ENCODE measurements around the gene APOA4. TPM values are rescaled to one million over a fixed set of nuclear protein-coding genes. Genes with fewer than 3 reads are reported as not detected.

The APOA4 gene
- total and polyA plus RNA-seq, 2 of the 13 experiments (the other 11 are each of a cell fraction or from before 2014, with no cell fraction given): 3.8 to 7.2 TPM

DNA sequence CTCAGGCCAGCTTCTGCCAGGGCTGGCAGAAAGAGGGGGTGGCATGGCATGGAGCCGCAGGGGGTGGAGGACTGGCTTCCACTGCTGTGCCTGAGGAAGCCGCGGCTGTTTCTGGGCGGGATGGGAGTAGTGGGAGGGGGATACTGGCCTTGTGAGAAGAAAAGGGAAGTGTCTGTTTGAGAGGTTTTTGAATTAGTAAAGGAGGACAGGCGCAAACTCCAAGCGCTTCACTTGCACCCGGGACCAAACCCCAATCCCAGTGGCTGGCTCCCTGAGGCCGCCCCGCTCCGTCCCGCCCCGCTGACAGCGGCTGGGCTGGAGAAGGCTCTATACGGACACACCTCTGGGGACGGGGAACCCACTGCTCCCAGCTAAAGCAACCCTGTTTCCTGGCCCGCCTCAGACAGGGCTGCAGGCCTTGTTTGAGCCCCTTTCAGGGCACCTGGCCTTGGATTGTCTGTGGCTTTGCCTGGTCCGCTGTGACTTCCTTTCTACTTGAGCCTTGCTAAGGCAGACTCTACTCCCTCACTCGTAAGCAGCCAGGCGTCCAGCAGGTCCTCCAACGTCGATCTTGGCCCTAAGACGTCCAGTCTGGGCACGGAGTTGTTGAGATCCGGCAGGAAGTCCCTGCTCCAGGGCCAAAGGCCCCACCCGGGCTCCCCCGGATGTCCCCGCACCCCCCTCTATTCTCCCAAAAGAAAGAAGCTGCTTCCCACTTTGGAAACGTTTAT is 12.1 kb upstream of the APOA4 start (continued):
- TF ChIP-seq ATF6 (CRISPR knock-in tag; conservative IDR thresholded peaks at IDR 0.05): 0 out of 2 replicates have a peak, but pooled peaks have one; percentile 13
- TF ChIP-seq, protein P1, sequence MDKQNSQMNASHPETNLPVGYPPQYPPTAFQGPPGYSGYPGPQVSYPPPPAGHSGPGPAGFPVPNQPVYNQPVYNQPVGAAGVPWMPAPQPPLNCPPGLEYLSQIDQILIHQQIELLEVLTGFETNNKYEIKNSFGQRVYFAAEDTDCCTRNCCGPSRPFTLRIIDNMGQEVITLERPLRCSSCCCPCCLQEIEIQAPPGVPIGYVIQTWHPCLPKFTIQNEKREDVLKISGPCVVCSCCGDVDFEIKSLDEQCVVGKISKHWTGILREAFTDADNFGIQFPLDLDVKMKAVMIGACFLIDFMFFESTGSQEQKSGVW (CRISPR knock-in tag; IDR thresholded peaks at IDR 0.05; ENCODE audit: borderline replicate concordance): peak; percentile 45; the same call in 1 of the 2 replicates
- TF ChIP-seq FOXP1 (IDR thresholded peaks at IDR 0.05): no peak
- TF ChIP-seq FOXP1 (CRISPR knock-in tag; IDR thresholded peaks at IDR 0.05): no peak
- no peak for TF ChIP-seq ZNF17 (CRISPR knock-in tag; IDR thresholded peaks at IDR 0.05)
- TF ChIP-seq ZNF780A (CRISPR knock-in tag; IDR thresholded peaks at IDR 0.05): no peak
- TF ChIP-seq EHMT2 (IDR thresholded peaks at IDR 0.05; ENCODE audit: borderline replicate concordance, low read depth, low read length): no peak
- no peak for TF ChIP-seq CC2D1A (CRISPR knock-in tag; IDR thresholded peaks at IDR 0.05)
- peak in 1 of 2 experiments; percentile 50; a peak in 1 of 4 replicates for TF ChIP-seq POLR2A (IDR thresholded peaks at IDR 0.05; ENCODE audit: insufficient read depth in 1 of 2, low read depth in 2 of 2, low read length in 2 of 2)
- no peak for TF ChIP-seq RARA (CRISPR knock-in tag; IDR thresholded peaks at IDR 0.05)
- TF ChIP-seq AGO1 (IDR thresholded peaks at IDR 0.05; ENCODE audit: low read depth, low read length, poor library complexity, severe bottlenecking): peak; percentile 87
- 0 out of 2 replicates have a peak, but pooled peaks have one; percentile 7 for TF ChIP-seq ZNF230 (CRISPR knock-in tag; IDR thresholded peaks at IDR 0.05)
- no peak for TF ChIP-seq ZNF678 (CRISPR knock-in tag; IDR thresholded peaks at IDR 0.05)
- TF ChIP-seq ZNF276 (CRISPR knock-in tag; IDR thresholded peaks at IDR 0.05; ENCODE audit: low read depth): 0 out of 2 replicates have a peak, but pooled peaks have one; percentile 17
- no peak for TF ChIP-seq ZNF530 (CRISPR knock-in tag; IDR thresholded peaks at IDR 0.05; ENCODE audit: low read depth)
- TF ChIP-seq ZMYM3 (CRISPR knock-in tag; IDR thresholded peaks at IDR 0.05): no peak
- peak; percentile 88; the same call in 1 of the 2 replicates for TF ChIP-seq ZBTB33 (CRISPR knock-in tag; IDR thresholded peaks at IDR 0.05)
- TF ChIP-seq ZC3H4 (CRISPR knock-in tag; IDR thresholded peaks at IDR 0.05; ENCODE audit: borderline replicate concordance): peak; percentile 2; the same call in 1 of the 2 replicates
- peak; percentile 68 for TF ChIP-seq RBM22 (optimal IDR thresholded peaks at IDR 0.05; ENCODE audit: low read length)
- 0 out of 2 replicates have a peak, but pooled peaks have one; percentile 46 for TF ChIP-seq MLLT10 (CRISPR knock-in tag; IDR thresholded peaks at IDR 0.05)

Data from HepG2 (cell line).